AG04450 (cell line): ENCODE results near the gene GRAMD1A. TPM values are rescaled to one million over a fixed set of nuclear protein-coding genes. Genes with fewer than 3 reads are reported as not detected.

ENCODE experiments used
- CTCF ChIA-PET: fragments of 300-600, 350-600 bp; formaldehyde crosslinking; extraction: SDS; loops from one replicate; lab custom pipeline; 2022; ENCODE audit warnings: antibody characterized with exemption, inconsistent platforms; lab: Charles Lee
- POLR2A ChIA-PET: fragments of 350-600 bp; formaldehyde crosslinking; extraction: SDS; loops from one replicate; lab custom pipeline; 2021; ENCODE audit warnings: antibody characterized with exemption, inconsistent platforms; lab: Yijun Ruan, JAX
- DNase-seq: peaks from one replicate; pipeline ENCODE4 v3.0.0-alpha.2; 2011; ENCODE audit warnings: low read depth, low spot score
- H3K27ac ChIP-seq: one replicate; pipeline ENCODE4 v1.5.1; 2012; ENCODE audit warnings: low read depth, low read length, control low read depth
- H3K27me3 ChIP-seq: one replicate; pipeline ENCODE4 v1.6.0; 2012; ENCODE audit warnings: low read length; ENCODE audit not compliant: control insufficient read depth, insufficient read depth
- H3K4me3 ChIP-seq: 2 replicates; pipeline ENCODE4 v1.5.1; 2011; ENCODE audit warnings: mild to moderate bottlenecking, low read depth, low read length, control low read depth
- H3K9me3 ChIP-seq: 2 replicates; pipeline ENCODE4 v1.5.1; 2012; ENCODE audit warnings: low read length; ENCODE audit not compliant: control insufficient read depth, insufficient read depth
- CTCF ChIP-seq: IDR thresholded peaks from 2 replicates; pipeline ENCODE4 v1.5.1; 2011; ENCODE audit warnings: low read depth, low read length, control low read depth, inconsistent platforms
- polyA plus RNA-seq: library from polyadenylated mRNA; depleted of rRNA; stranded (reverse); fragments of >200 nt; gene quantifications from 2 replicates; pipeline ENCODE4 v1.2.3, GENCODE V29; 2011

GRAMD1A gene
- polyA plus RNA-seq, 1 experiment: 53.2 TPM

- TF ChIP-seq CTCF: no peak
- no peak overlapping the region for H3K4me3 ChIP-seq
- no peak overlapping the region for H3K27ac ChIP-seq
- no peak for DNase-seq
- ChIA-PET POLR2A (no interaction called here), CTCF (interaction anchor here (1.4 kb wide), 1 partner anchor 12 kb away, joined by 11 read pairs; no protein-coding TSS in a partner anchor)
- H3K27me3 ChIP-seq: peaks cover 14% of the 10 kb centered on the region
- H3K9me3 ChIP-seq: no peaks in the 10 kb centered on the region
Observed at GRCh38 chr19:35056513-35057063, 56.5 kb downstream of the GRAMD1A start.

DNA sequence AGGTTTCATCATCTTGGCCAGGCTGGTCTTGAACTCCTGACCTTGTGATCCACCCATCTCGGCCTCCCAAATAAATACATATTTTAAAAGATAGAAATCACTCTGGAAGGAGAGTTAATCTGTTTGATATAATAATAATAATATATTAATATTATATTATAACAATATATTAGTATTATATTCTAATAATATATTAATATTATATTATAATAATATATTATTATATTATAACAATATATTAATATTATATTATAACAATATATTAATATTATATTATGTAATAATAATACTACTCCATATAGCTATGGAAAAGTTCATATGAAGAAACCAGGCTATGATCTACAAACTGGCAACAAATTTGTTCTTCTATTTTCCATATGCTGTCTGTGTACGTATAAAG, 58.2 kb downstream of the GRAMD1A start:
- peaks cover 9% of the 10 kb centered on the region for H3K27me3 ChIP-seq
- TF ChIP-seq CTCF: no peak
- H3K27ac ChIP-seq: no peak overlapping the region
- DNase-seq: no peak
- no peak overlapping the region for H3K4me3 ChIP-seq
- no peaks in the 10 kb centered on the region for H3K9me3 ChIP-seq
- ChIA-PET CTCF (interaction anchor here (0.7 to 1.7 kb wide), 6 partner anchors 9 to 78 kb away, joined by 3 to 17 read pairs (median 4); no protein-coding TSS in a partner anchor), POLR2A (no interaction called here)

GRCh38 chr19:35059006-35059798, 59.1 kb downstream of the GRAMD1A start:
- CTCF ChIA-PET: interaction anchor here (0.7 to 1.7 kb wide), 4 partner anchors 8 to 77 kb away, joined by 3 to 17 read pairs (median 6); no protein-coding TSS in a partner anchor
- Histone ChIP-seq H3K27me3 (peaks cover 9% of the 10 kb centered on the region), H3K9me3 (no peaks in the 10 kb centered on the region), H3K4me3 (no peak overlapping the region), H3K27ac (no peak overlapping the region)
- TF ChIP-seq CTCF: no peak
- POLR2A ChIA-PET: no interaction called here
- DNase-seq: no peak

DNA sequence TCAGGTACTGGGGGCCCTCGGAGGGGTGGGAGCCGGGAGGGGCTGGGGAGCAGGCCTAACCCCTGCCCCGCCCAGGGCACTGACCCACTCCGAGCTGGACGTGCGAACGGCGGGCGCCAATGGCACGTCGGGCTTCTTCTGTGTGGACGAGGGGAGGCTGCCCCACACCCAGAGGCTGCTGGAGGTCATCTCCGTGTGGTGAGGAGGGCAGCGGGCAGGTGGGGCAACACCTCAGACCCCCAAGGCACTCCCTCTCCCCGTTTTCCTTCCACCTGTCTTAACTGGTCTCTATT, 59.6 kb downstream of the GRAMD1A start:
- TF ChIP-seq CTCF: no peak
- Histone ChIP-seq H3K27ac (no peak overlapping the region), H3K4me3 (no peak overlapping the region), H3K27me3 (peaks cover 9% of the 10 kb centered on the region), H3K9me3 (no peaks in the 10 kb centered on the region)
- no peak for DNase-seq
- ChIA-PET POLR2A (no interaction called here), CTCF (no interaction called here)

- peaks cover 5% of the 10 kb centered on the region for H3K27me3 ChIP-seq
- H3K27ac ChIP-seq: no peak overlapping the region
- no peak for TF ChIP-seq CTCF
- ChIA-PET POLR2A (no interaction called here), CTCF (no interaction called here)
- H3K4me3 ChIP-seq: no peak overlapping the region
- no peaks in the 10 kb centered on the region for H3K9me3 ChIP-seq
- DNase-seq: no peak
Observed at GRCh38 chr19:35060160-35060855, 60.2 kb downstream of the GRAMD1A start.
